ENCODE results near the gene OTUD3. TPM values are rescaled to one million over a fixed set of nuclear protein-coding genes. Genes with fewer than 3 reads are reported as not detected.

The OTUD3 gene
- polyA plus RNA-seq, 1 of the 3 experiments (the other 2 are of a cell fraction) = 2.6 TPM

DNA sequence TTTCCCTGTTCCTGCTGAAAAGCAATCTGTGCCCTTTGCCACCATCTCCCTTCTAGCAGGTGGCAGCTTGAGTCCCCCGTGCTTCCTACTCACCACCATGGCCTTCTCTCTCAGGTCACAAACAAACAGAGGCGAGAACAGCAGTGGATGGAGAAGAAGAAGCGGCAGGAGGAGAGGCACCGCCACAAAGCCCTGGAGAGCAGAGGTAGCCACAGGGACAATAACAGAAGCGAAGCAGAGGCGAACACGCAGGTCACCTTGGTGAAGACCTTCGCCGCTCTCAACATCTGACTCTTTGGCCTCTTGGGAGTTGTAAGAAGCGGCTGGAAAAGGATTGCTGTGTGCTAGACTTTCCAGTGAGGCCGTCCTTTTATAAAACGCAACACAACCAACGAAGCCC lies 25.3 kb downstream of the OTUD3 start:
- H3K9me3 ChIP-seq = no peaks in the 10 kb centered on the region
- no peak for DNase-seq
- no peak overlapping the region for H3K27ac ChIP-seq (ENCODE audit: low read depth in 2 of 2, low read length in 1 of 2)
- H3K4me3 ChIP-seq (ENCODE audit: low read depth in 2 of 2, low read length in 1 of 2) = no peak overlapping the region
- WGBS (ENCODE audit: low lambda C conversion rate) = 98% methylated on average over 13 of the region's 13 CpGs
- H3K79me2 ChIP-seq (ENCODE audit: insufficient read depth) = peaks cover 4% of the 10 kb centered on the region; the same call in 1 of the 2 replicates
- TF ChIP-seq GATA2 (CRISPR knock-in tag; IDR thresholded peaks at IDR 0.05) (no peak), TAF1 (IDR thresholded peaks at IDR 0.05; ENCODE audit: borderline replicate concordance, low read depth, low read length) (no peak), CTCF (IDR thresholded peaks at IDR 0.05) (no peak), TEAD4 (IDR thresholded peaks at IDR 0.05; ENCODE audit: borderline replicate concordance, insufficient read depth) (no peak), GABPA (IDR thresholded peaks at IDR 0.05; ENCODE audit: low read depth) (no peak), ELF1 (IDR thresholded peaks at IDR 0.05) (no peak), SMC3 (IDR thresholded peaks at IDR 0.05; ENCODE audit: low read depth, low read length) (no peak), SIN3A (IDR thresholded peaks at IDR 0.05; ENCODE audit: borderline replicate concordance, low read depth, low read length) (no peak), MXI1 (IDR thresholded peaks at IDR 0.05; ENCODE audit: low read depth, low read length) (no peak), NFIC (IDR thresholded peaks at IDR 0.05; ENCODE audit: borderline replicate concordance) (no peak), RFX5 (IDR thresholded peaks at IDR 0.05; ENCODE audit: low read length) (no peak)
- TF ChIP-seq, protein P1, sequence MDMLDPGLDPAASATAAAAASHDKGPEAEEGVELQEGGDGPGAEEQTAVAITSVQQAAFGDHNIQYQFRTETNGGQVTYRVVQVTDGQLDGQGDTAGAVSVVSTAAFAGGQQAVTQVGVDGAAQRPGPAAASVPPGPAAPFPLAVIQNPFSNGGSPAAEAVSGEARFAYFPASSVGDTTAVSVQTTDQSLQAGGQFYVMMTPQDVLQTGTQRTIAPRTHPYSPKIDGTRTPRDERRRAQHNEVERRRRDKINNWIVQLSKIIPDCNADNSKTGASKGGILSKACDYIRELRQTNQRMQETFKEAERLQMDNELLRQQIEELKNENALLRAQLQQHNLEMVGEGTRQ (IDR thresholded peaks at IDR 0.05; ENCODE audit: borderline replicate concordance, low read depth, low read length) = no peak
- TF ChIP-seq, protein P2, sequence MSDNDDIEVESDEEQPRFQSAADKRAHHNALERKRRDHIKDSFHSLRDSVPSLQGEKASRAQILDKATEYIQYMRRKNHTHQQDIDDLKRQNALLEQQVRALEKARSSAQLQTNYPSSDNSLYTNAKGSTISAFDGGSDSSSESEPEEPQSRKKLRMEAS (IDR thresholded peaks at IDR 0.05; ENCODE audit: low read depth) = no peak
- TF ChIP-seq, protein P3, sequence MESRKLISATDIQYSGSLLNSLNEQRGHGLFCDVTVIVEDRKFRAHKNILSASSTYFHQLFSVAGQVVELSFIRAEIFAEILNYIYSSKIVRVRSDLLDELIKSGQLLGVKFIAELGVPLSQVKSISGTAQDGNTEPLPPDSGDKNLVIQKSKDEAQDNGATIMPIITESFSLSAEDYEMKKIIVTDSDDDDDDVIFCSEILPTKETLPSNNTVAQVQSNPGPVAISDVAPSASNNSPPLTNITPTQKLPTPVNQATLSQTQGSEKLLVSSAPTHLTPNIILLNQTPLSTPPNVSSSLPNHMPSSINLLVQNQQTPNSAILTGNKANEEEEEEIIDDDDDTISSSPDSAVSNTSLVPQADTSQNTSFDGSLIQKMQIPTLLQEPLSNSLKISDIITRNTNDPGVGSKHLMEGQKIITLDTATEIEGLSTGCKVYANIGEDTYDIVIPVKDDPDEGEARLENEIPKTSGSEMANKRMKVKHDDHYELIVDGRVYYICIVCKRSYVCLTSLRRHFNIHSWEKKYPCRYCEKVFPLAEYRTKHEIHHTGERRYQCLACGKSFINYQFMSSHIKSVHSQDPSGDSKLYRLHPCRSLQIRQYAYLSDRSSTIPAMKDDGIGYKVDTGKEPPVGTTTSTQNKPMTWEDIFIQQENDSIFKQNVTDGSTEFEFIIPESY (IDR thresholded peaks at IDR 0.05; ENCODE audit: borderline replicate concordance, low read depth) = no peak
- TF ChIP-seq, protein P4, sequence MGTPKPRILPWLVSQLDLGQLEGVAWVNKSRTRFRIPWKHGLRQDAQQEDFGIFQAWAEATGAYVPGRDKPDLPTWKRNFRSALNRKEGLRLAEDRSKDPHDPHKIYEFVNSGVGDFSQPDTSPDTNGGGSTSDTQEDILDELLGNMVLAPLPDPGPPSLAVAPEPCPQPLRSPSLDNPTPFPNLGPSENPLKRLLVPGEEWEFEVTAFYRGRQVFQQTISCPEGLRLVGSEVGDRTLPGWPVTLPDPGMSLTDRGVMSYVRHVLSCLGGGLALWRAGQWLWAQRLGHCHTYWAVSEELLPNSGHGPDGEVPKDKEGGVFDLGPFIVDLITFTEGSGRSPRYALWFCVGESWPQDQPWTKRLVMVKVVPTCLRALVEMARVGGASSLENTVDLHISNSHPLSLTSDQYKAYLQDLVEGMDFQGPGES (IDR thresholded peaks at IDR 0.05; ENCODE audit: low read depth, low read length) = no peak
- no peak overlapping the region for H2AFZ ChIP-seq (ENCODE audit: low read depth)
- H3K4me1 ChIP-seq (ENCODE audit: control insufficient read depth in 1 of 2, insufficient read depth in 2 of 2, low read depth in 1 of 2, low read length in 1 of 2) = no peaks in the 10 kb centered on the region
- no peaks in the 10 kb centered on the region for H4K20me1 ChIP-seq (ENCODE audit: insufficient read depth)
- no peaks in the 10 kb centered on the region for H3F3A ChIP-seq (replicated peaks; ENCODE audit: insufficient read depth)
- no peak overlapping the region for H3K4me2 ChIP-seq
- no peaks in the 10 kb centered on the region for H3K27me3 ChIP-seq (ENCODE audit: insufficient read depth)
- no peaks in the 10 kb centered on the region for H3K9me2 ChIP-seq
- no peak overlapping the region for H3K9ac ChIP-seq
- H3K36me3 ChIP-seq (replicated peaks in 1 of 2; ENCODE audit: control insufficient read depth in 1 of 2, insufficient read depth in 2 of 2, low read length in 1 of 2) = peaks cover 51 to 80% of the 10 kb centered on the region in 2 experiments
- CTCF ChIA-PET = interaction anchor here (0.6 to 1.8 kb wide), 4 partner anchors 10 to 244 kb away, joined by 3 to 5 read pairs (median 4); no protein-coding TSS in a partner anchor
- POLR2A ChIA-PET = no interaction called here

All from SK-N-SH (cell line).